Stimulated activated CD8-positive, alpha-beta memory T cell treated with anti-CD3 and anti-CD28 coated beads, Interleukin-7, amount 100 ng/mL, for 1 hour (primary cell): ENCODE data around the gene SMARCD2.
"Not testable (repeated sequence)": the region's sequence is repeated elsewhere in the genome, so short reads cannot be mapped to it uniquely, and the experiment has no call there.

Experiments used
- DNase-seq, 2 donors: peaks; one replicate each; pipeline ENCODE4 v3.0.0-alpha.2; 2020; ENCODE audit warnings: low read depth in 2 of 2

SMARCD2 gene

GRCh38 chr17:63842540-63843386, at the start of gene SMARCD2:
SMARCD2 (minus strand) TSS chr17:63842685; CDS start chr17:63842674, 11 bp downstream.
- DNase-seq = peak; percentile 97 to 98

GRCh38 chr17:63889026-63889848, 46.8 kb upstream of the SMARCD2 start:
- DNase-seq = not testable (repeated sequence)

GRCh38 chr17:63885119-63885518, 42.6 kb upstream of the SMARCD2 start:
- not testable (repeated sequence) for DNase-seq

- not testable (repeated sequence) for DNase-seq
Measured at GRCh38 chr17:63882626-63883126, 40.2 kb upstream of the SMARCD2 start.

GRCh38 chr17:63881935-63882601, 39.6 kb upstream of the SMARCD2 start, which contains the start of gene GH2:
GH2 (minus strand) TSS chr17:63881944; CDS start chr17:63881801, 143 bp downstream.
- DNase-seq = peak in 1 of 2 donors; percentile 41

GRCh38 chr17:63881337-63881736, 38.9 kb upstream of the SMARCD2 start:
- not testable (repeated sequence) for DNase-seq

GRCh38 chr17:63880706-63881105, 38.2 kb upstream of the SMARCD2 start:
- DNase-seq = no peak

- DNase-seq = not testable (repeated sequence)
Measured at GRCh38 chr17:63878413-63878812, 35.9 kb upstream of the SMARCD2 start.

- not testable (repeated sequence) for DNase-seq
Measured at GRCh38 chr17:63874693-63875092, 32.2 kb upstream of the SMARCD2 start.

- DNase-seq = not testable (repeated sequence)
Measured at GRCh38 chr17:63874061-63874626, 31.7 kb upstream of the SMARCD2 start.

GRCh38 chr17:63873577-63873976, 31.1 kb upstream of the SMARCD2 start, which contains the start of gene CSH2:
CSH2 (minus strand) TSS chr17:63873677; CDS start chr17:63873614, 63 bp downstream.
- not testable (repeated sequence) for DNase-seq

GRCh38 chr17:63871646-63872365, 29.3 kb upstream of the SMARCD2 start:
- DNase-seq = not testable (repeated sequence)

GRCh38 chr17:63870292-63870665, 27.8 kb upstream of the SMARCD2 start:
- DNase-seq = not testable (repeated sequence)

GRCh38 chr17:63869491-63870291, 27.2 kb upstream of the SMARCD2 start:
- DNase-seq = not testable (repeated sequence)

GRCh38 chr17:63866625-63867024, 24.1 kb upstream of the SMARCD2 start:
- DNase-seq = not testable (repeated sequence)

- DNase-seq = no peak
Measured at GRCh38 chr17:63859257-63859656, 16.8 kb upstream of the SMARCD2 start.

- DNase-seq = not testable (repeated sequence)
Measured at GRCh38 chr17:63856425-63856824, 13.9 kb upstream of the SMARCD2 start.

GRCh38 chr17:63855185-63855584, 12.7 kb upstream of the SMARCD2 start:
- no peak for DNase-seq

- no peak for DNase-seq
Measured at GRCh38 chr17:63854709-63855108, 12.2 kb upstream of the SMARCD2 start.

- DNase-seq = no peak
Measured at GRCh38 chr17:63853260-63853659, 10.8 kb upstream of the SMARCD2 start.
